ENCODE results near the gene CDYL. TPM values are rescaled to one million over a fixed set of nuclear protein-coding genes. Genes with fewer than 3 reads are reported as not detected.
A peak's percentile ranks its signal among the peaks of the same experiment; 100 is the strongest.

CDYL gene
- total RNA-seq, 1 donor from 2014 or later: 12.2 TPM

DNA sequence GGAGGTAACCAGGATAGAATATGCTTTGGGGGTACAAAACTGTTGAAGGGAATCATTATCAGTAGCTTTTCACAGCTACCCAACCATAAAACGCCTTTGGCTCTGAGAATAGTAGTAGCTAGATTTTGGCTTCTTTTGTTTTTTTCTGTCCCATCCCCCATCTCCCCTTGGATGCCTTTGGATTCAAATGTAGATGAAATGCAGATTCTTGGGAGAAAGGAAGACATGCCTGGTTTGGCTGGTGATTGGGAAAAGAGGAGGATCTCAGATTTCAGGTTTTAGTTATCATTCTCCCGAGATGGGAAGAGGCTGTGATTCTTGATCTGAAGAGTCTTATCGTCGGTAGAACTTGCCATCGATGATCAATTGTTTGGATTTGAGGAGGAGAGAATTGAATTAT lies 3.5 kb upstream of the CDYL start:
- TF ChIP-seq, protein P1, sequence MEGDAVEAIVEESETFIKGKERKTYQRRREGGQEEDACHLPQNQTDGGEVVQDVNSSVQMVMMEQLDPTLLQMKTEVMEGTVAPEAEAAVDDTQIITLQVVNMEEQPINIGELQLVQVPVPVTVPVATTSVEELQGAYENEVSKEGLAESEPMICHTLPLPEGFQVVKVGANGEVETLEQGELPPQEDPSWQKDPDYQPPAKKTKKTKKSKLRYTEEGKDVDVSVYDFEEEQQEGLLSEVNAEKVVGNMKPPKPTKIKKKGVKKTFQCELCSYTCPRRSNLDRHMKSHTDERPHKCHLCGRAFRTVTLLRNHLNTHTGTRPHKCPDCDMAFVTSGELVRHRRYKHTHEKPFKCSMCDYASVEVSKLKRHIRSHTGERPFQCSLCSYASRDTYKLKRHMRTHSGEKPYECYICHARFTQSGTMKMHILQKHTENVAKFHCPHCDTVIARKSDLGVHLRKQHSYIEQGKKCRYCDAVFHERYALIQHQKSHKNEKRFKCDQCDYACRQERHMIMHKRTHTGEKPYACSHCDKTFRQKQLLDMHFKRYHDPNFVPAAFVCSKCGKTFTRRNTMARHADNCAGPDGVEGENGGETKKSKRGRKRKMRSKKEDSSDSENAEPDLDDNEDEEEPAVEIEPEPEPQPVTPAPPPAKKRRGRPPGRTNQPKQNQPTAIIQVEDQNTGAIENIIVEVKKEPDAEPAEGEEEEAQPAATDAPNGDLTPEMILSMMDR (conservative IDR thresholded peaks at IDR 0.05; ENCODE audit: low read depth, low read length): no peak
- no peak for DNase-seq (ENCODE audit: low read depth)
- H3K4me3 ChIP-seq (ENCODE audit: low read depth, low read length): no peak overlapping the region

DNA sequence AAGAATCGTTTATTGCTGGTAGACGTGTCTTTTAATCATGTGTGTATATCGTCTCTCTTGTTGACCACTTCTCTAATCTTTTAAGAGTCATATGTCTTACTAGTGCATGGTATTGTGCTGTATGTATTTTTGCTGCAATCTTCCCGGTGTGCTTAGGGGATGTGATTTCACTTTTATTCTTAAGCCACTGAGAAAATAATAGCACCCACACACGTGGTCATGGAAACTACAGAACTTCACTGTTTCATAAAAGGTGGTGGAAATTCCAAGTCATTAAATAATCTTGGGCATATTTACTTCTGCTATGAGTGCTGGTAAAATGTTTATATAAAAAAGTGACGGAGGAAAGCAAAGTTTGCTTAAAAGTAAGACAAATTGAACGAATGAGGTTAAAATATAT lies 3.0 kb upstream of the CDYL start:
- TF ChIP-seq, protein P1 (conservative IDR thresholded peaks at IDR 0.05; ENCODE audit: low read depth, low read length): no peak
- H3K4me3 ChIP-seq (ENCODE audit: low read depth, low read length): no peak overlapping the region
- no peak for DNase-seq (ENCODE audit: low read depth)

DNA sequence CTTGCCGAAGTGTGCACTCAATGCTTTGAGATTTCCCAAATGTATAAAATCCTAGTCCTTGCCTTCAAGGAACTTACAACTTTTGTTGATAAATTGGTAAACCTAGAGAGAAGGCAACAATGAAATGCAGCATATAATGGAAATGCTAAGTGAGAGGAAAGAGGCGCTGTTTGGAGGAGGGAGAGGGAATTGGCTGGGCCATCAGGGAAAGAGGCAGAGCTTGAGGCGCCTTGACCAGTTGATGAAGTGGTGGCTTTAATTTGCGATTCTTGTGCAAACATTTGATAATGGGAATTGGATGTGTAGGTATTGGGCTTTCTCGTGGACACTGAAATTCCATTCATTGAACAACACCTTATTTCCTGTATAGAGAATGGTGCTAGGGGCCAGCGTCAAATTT lies 1.9 kb upstream of the CDYL start:
- DNase-seq (ENCODE audit: low read depth): no peak
- TF ChIP-seq, protein P1 (conservative IDR thresholded peaks at IDR 0.05; ENCODE audit: low read depth, low read length): no peak
- no peak overlapping the region for H3K4me3 ChIP-seq (ENCODE audit: low read depth, low read length)

DNA sequence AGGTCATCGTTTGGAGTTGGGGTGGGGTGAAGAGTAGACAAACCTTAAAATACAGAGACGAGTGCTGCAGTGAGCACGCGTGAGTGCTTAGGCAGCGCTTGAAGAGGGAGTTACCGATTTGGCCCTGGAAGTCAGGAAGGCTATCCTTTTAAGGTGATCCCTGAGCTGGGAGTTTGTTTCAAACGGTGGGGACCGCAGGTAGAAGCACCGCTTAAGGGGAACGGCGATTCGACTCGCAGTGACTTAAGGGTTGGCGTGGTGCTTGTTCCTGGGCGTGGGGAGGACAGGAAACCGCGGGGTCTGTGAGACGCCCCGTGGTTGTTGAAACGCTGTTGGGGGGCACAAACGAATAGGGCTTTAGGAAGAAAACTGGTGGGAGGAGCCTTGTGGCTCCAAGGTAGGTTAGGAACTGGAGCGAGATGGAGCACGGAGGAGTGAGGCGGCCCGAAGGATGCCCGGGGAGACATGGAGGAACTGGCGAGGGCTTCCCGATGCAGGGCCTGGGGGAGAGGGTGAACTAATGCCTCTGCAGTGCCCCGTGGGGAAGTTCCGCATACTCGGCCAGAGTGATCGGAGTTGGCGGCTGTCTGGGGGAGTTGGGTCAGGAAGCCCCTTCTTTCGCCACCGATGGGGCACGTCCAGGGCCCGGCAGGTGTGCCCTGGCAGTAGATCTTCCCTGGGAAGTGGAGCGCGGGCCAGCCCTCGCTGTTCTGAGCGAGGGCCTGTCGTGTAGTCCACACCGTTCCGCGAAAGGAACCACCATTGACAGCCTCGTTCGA lies 1.3 kb upstream of the CDYL start:
- H3K4me3 ChIP-seq (ENCODE audit: low read depth, low read length): peak overlapping the region; percentile 63
- no peak for DNase-seq (ENCODE audit: low read depth)
- TF ChIP-seq, protein P1 (conservative IDR thresholded peaks at IDR 0.05; ENCODE audit: low read depth, low read length): no peak

DNA sequence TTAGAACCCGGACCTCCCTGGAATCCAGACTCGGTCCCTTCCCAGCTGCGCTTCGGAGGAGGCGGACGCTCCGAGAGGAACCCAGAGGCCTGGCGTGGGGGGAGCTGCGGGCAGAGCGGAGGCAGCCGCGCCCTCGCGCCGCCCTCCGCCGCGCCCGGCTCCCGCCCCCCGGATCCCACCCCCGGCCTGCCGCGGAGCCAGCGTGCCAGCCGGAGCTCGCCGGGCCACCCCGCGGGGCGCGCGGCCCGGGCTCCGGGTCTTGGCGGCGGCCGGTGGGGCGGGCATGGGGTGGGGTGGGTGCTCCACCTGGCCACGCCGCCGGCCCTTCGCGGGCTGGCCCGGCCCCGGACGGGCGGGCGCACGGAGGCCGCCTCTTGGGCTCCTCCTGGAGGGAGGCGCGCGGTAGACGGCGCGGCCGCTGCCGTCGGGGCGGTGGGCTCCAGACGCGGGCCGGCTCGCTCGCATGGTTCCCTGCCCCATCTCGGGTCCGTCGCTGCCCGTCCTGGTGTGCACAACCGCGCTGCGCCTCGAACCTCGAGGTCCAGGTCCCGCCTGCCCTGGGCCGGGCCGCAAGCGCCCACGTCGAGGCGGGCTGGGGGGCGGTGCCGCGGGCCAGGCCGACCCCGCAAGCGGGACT lies 592 bp upstream of the CDYL start:
- peak overlapping the region; percentile 63 for H3K4me3 ChIP-seq (ENCODE audit: low read depth, low read length)
- no peak for DNase-seq (ENCODE audit: low read depth)
- TF ChIP-seq, protein P1 (conservative IDR thresholded peaks at IDR 0.05; ENCODE audit: low read depth, low read length): no peak

DNA sequence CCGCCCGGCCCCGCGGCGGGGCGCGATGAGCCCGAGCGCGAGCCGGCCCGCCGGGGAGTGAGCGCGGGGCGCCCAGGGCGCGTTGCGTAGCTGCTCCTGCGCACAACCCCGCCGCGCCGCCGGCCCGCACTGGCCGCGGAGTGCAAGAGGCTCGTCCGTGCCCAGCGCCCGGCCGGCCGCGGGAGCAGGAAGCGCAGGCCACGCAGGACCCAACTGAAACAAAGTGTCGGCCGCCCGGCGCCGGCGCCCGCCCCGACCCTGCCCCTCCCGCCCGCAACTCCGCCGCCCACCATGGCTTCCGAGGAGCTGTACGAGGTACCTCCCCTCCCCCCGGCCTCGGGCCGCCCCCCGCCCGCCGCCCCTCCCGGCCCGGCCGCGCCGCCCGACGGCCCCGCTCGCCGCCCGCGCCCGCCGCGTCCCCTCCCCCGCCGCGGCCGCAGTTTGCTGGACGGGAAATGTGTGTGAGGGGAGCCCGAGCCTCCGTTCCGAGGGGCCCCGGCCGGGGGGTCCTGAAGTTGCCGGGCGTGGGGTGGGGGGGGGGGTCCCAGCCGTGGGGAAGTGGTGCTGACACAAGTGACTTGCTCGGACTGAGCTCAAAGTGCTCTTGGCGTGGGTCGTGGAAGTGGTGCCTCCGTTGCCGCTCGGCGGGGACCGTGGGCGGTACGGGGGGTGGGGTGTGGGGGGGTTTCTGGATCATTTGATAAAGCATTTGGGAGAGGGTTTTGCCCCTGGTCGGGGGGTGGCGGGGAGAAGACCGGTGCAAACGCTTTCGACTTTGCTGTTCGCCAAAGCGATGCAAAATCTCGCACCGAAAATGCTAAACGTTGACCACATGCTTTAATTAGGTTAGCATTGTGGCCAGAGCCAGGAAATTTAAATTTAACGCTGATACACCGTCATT lies 539 bp downstream of the CDYL start:
- no peak for DNase-seq (ENCODE audit: low read depth)
- TF ChIP-seq, protein P1 (conservative IDR thresholded peaks at IDR 0.05; ENCODE audit: low read depth, low read length): no peak
- peak overlapping the region; percentile 52 for H3K4me3 ChIP-seq (ENCODE audit: low read depth, low read length)

Measured in epithelial cell of proximal tubule (primary cell).